ENCODE data around the gene ALG5.

ALG5 gene

DNA sequence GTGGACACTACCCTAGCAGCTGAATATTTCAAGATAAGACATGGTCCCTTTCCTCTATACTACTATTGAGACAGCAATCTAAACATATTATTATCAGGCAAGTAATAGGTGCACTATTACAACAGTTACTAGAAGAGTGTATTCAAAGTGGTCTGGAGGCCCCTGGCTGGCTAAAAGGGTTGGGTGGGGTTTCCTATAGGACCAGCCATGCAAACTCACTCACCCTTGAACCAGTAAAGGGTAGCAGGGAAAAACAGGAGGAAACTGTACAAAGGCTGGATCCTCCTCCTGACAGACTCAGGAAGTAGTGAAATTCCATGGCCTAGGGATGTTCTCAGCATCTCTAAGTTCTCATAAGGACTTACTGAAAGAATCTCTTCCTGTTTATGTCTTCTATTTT lies 86.8 kb downstream of the ALG5 start:
- H2AFZ ChIP-seq (ENCODE audit: low read depth, low read length): no peak overlapping the region
- no peaks in the 10 kb centered on the region for H3K36me3 ChIP-seq (ENCODE audit: insufficient read depth, low read length)
- TF ChIP-seq, protein P1, sequence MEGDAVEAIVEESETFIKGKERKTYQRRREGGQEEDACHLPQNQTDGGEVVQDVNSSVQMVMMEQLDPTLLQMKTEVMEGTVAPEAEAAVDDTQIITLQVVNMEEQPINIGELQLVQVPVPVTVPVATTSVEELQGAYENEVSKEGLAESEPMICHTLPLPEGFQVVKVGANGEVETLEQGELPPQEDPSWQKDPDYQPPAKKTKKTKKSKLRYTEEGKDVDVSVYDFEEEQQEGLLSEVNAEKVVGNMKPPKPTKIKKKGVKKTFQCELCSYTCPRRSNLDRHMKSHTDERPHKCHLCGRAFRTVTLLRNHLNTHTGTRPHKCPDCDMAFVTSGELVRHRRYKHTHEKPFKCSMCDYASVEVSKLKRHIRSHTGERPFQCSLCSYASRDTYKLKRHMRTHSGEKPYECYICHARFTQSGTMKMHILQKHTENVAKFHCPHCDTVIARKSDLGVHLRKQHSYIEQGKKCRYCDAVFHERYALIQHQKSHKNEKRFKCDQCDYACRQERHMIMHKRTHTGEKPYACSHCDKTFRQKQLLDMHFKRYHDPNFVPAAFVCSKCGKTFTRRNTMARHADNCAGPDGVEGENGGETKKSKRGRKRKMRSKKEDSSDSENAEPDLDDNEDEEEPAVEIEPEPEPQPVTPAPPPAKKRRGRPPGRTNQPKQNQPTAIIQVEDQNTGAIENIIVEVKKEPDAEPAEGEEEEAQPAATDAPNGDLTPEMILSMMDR (IDR thresholded peaks at IDR 0.05; ENCODE audit: borderline replicate concordance, extremely low read depth, low read length, poor library complexity, severe bottlenecking): no peak
- H3K27ac ChIP-seq (ENCODE audit: low read length): no peak overlapping the region
- H3K79me2 ChIP-seq (ENCODE audit: insufficient read depth, low read length): no peaks in the 10 kb centered on the region
- no peaks in the 10 kb centered on the region for H4K20me1 ChIP-seq (ENCODE audit: insufficient read depth, low read length)
- H3K4me1 ChIP-seq (ENCODE audit: insufficient read depth, low read length): no peaks in the 10 kb centered on the region
- H3K9me3 ChIP-seq (ENCODE audit: insufficient read depth, low read length, severe bottlenecking): no peaks in the 10 kb centered on the region
- H3K9ac ChIP-seq (ENCODE audit: low read depth, low read length): no peak overlapping the region
- no peak overlapping the region for H3K4me2 ChIP-seq (ENCODE audit: insufficient read depth, low read length)
- DNase-seq: no peak
- ATAC-seq (ENCODE audit: insufficient read depth, low read depth): no peak
- no peak overlapping the region for H3K4me3 ChIP-seq (ENCODE audit: low read depth in 1 of 2, low read length in 2 of 2)
- H3K27me3 ChIP-seq (ENCODE audit: insufficient read depth, low read length, poor library complexity): peaks cover 4% of the 10 kb centered on the region

DNA sequence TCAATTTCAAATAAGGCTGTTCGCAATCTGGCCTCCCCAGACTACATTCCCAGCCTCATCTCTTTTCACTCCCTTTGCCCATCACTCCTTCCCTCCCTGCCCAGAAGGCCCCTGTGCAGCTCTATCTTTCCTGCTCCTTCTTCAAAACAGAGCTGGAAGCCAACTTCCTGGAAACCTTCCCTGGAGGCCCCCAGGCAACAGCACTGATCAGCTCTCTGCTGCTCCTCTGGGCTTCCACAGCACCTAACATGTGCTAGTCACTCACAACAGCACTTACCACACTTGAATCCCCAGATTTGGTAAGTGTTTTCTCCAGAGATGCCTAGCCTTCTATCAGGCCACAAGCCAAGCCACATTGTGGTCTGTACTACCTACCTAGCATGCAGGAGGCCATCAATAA lies 88.6 kb downstream of the ALG5 start:
- Histone ChIP-seq H3K9ac (ENCODE audit: low read depth, low read length) (no peak overlapping the region), H3K27ac (ENCODE audit: low read length) (no peak overlapping the region), H3K4me2 (ENCODE audit: insufficient read depth, low read length) (no peak overlapping the region), H3K79me2 (ENCODE audit: insufficient read depth, low read length) (no peaks in the 10 kb centered on the region), H4K20me1 (ENCODE audit: insufficient read depth, low read length) (no peaks in the 10 kb centered on the region), H3K4me1 (ENCODE audit: insufficient read depth, low read length) (no peaks in the 10 kb centered on the region), H3K36me3 (ENCODE audit: insufficient read depth, low read length) (no peaks in the 10 kb centered on the region), H3K27me3 (ENCODE audit: insufficient read depth, low read length, poor library complexity) (peaks cover 4% of the 10 kb centered on the region), H2AFZ (ENCODE audit: low read depth, low read length) (no peak overlapping the region), H3K4me3 (ENCODE audit: low read depth in 1 of 2, low read length in 2 of 2) (no peak overlapping the region), H3K9me3 (ENCODE audit: insufficient read depth, low read length, severe bottlenecking) (no peaks in the 10 kb centered on the region)
- TF ChIP-seq, protein P1 (IDR thresholded peaks at IDR 0.05; ENCODE audit: borderline replicate concordance, extremely low read depth, low read length, poor library complexity, severe bottlenecking): no peak
- no peak for TF ChIP-seq EZH2 (IDR thresholded peaks at IDR 0.05; ENCODE audit: borderline replicate concordance, low read depth, low read length, severe bottlenecking)
- ATAC-seq (ENCODE audit: insufficient read depth, low read depth) (no peak), DNase-seq (no peak)

DNA sequence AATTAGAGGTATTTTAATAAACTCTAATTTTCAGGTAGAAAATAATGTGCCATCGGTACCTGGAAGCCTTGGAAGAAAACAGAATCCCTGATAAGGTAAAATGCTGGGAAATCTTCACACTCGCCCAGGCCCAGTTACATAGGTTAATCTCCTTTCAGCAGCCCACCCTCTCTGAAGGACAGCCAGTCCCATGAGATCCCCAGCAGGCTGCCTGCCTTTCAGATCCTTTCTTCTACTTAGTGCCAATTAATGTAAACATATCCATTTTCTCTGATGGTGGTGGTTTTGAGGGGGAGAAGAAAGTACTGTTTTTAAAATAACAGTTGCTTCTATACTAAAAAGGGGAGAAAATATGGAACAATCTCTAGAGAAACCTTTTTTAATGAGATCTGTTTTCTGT lies 91.3 kb downstream of the ALG5 start:
- Histone ChIP-seq H4K20me1 (ENCODE audit: insufficient read depth, low read length) (no peaks in the 10 kb centered on the region), H3K4me1 (ENCODE audit: insufficient read depth, low read length) (no peaks in the 10 kb centered on the region), H3K9ac (ENCODE audit: low read depth, low read length) (no peak overlapping the region), H3K27me3 (ENCODE audit: insufficient read depth, low read length, poor library complexity) (no peaks in the 10 kb centered on the region), H3K9me3 (ENCODE audit: insufficient read depth, low read length, severe bottlenecking) (no peaks in the 10 kb centered on the region), H3K27ac (ENCODE audit: low read length) (no peak overlapping the region), H3K79me2 (ENCODE audit: insufficient read depth, low read length) (no peaks in the 10 kb centered on the region), H3K36me3 (ENCODE audit: insufficient read depth, low read length) (no peaks in the 10 kb centered on the region), H2AFZ (ENCODE audit: low read depth, low read length) (no peak overlapping the region), H3K4me2 (ENCODE audit: insufficient read depth, low read length) (no peak overlapping the region), H3K4me3 (ENCODE audit: low read depth in 1 of 2, low read length in 2 of 2) (no peak overlapping the region)
- DNase-seq (no peak), ATAC-seq (ENCODE audit: insufficient read depth, low read depth) (no peak)
- TF ChIP-seq, protein P1 (IDR thresholded peaks at IDR 0.05; ENCODE audit: borderline replicate concordance, extremely low read depth, low read length, poor library complexity, severe bottlenecking): no peak
- TF ChIP-seq EZH2 (IDR thresholded peaks at IDR 0.05; ENCODE audit: borderline replicate concordance, low read depth, low read length, severe bottlenecking): no peak

DNA sequence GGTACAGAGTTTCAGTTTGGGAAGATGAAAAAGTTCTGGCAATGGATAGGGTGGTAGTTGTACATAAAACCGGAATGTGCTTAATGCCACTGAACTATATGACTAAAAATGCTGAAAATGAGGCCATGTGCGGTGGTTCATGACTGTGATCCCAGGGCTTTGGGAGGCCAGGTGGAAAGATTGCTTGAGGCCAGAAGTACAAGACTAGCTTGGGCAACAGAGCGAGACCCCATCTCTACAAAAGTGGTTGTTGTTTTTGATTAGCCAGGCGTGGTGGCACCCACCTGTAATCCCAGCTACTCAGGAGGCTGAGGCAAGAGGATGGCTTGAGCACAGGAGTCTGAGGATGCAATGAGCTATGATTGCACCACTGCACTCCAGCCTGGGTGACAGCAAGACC lies 91.9 kb downstream of the ALG5 start:
- H3K4me1 ChIP-seq (ENCODE audit: insufficient read depth, low read length): no peaks in the 10 kb centered on the region
- H3K79me2 ChIP-seq (ENCODE audit: insufficient read depth, low read length): no peaks in the 10 kb centered on the region
- no peaks in the 10 kb centered on the region for H3K36me3 ChIP-seq (ENCODE audit: insufficient read depth, low read length)
- H3K4me2 ChIP-seq (ENCODE audit: insufficient read depth, low read length): no peak overlapping the region
- DNase-seq: no peak
- ATAC-seq (ENCODE audit: insufficient read depth, low read depth): no peak
- H3K4me3 ChIP-seq (ENCODE audit: low read depth in 1 of 2, low read length in 2 of 2): no peak overlapping the region
- H4K20me1 ChIP-seq (ENCODE audit: insufficient read depth, low read length): no peaks in the 10 kb centered on the region
- H2AFZ ChIP-seq (ENCODE audit: low read depth, low read length): no peak overlapping the region
- H3K9me3 ChIP-seq (ENCODE audit: insufficient read depth, low read length, severe bottlenecking): no peaks in the 10 kb centered on the region
- TF ChIP-seq EZH2 (IDR thresholded peaks at IDR 0.05; ENCODE audit: borderline replicate concordance, low read depth, low read length, severe bottlenecking): no peak
- TF ChIP-seq, protein P1 (IDR thresholded peaks at IDR 0.05; ENCODE audit: borderline replicate concordance, extremely low read depth, low read length, poor library complexity, severe bottlenecking): no peak
- H3K27me3 ChIP-seq (ENCODE audit: insufficient read depth, low read length, poor library complexity): no peaks in the 10 kb centered on the region
- no peak overlapping the region for H3K27ac ChIP-seq (ENCODE audit: low read length)
- H3K9ac ChIP-seq (ENCODE audit: low read depth, low read length): no peak overlapping the region
